ENCODE measurements around the gene FCER1G.
A peak's percentile ranks its signal among the peaks of the same experiment; 100 is the strongest.

Gene FCER1G

DNA sequence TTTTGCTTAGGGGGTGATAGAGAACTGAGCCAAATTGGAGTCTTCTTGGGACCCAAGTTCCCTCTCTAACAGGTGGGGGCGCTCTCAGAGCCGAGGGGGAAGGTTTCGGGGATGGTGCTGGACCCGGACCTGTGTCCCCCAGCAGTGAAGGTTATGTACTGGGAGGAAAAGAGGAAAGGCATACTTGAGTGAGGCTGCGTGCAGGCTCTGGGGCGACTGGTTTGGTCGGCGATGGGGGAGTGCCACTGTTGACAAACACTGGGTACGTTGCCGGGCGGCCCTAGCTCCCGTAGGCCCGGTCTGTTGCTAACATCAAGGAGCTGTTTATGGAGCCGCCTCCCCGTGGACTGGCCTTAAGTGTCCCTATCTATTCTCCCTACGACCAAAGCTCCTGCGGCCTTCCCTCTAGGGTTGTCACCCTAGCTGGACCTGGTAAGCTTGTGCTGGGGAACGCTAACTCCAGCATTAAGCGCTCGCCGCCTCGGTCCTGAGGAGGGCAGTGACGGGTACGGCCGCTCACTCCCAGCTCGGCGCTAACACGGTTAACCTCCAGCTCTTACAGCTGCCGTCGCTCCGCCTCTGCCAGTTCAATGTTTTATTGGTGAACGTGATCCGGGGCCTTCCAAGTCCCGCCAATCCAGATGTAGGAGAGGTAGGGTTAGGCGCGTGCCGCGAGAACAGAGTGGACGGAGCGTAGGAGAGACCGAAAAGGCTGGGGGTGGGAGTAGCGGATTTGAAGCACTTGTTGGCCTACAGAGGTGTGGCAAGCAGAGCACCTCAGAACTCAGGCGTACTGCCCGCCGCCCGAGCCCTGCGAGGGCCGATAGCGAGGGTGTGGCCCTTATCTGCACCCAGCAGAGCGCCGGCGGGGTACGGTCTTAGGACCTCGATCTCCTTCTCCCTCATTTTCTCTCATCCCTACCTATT is 49.1 kb upstream of the FCER1G start, which contains the start of gene PPOX (continued):
- TF ChIP-seq, protein P1, sequence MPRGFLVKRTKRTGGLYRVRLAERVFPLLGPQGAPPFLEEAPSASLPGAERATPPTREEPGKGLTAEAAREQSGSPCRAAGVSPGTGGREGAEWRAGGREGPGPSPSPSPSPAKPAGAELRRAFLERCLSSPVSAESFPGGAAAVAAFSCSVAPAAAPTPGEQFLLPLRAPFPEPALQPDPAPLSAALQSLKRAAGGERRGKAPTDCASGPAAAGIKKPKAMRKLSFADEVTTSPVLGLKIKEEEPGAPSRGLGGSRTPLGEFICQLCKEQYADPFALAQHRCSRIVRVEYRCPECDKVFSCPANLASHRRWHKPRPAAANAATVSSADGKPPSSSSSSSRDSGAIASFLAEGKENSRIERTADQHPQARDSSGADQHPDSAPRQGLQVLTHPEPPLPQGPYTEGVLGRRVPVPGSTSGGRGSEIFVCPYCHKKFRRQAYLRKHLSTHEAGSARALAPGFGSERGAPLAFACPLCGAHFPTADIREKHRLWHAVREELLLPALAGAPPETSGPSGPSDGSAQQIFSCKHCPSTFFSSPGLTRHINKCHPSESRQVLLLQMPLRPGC (tag by site-specific recombination; IDR thresholded peaks at IDR 0.05), result no peak
- no peak for TF ChIP-seq ZNF561 (tag by site-specific recombination; IDR thresholded peaks at IDR 0.05; ENCODE audit: borderline replicate concordance)
- TF ChIP-seq, protein P2, sequence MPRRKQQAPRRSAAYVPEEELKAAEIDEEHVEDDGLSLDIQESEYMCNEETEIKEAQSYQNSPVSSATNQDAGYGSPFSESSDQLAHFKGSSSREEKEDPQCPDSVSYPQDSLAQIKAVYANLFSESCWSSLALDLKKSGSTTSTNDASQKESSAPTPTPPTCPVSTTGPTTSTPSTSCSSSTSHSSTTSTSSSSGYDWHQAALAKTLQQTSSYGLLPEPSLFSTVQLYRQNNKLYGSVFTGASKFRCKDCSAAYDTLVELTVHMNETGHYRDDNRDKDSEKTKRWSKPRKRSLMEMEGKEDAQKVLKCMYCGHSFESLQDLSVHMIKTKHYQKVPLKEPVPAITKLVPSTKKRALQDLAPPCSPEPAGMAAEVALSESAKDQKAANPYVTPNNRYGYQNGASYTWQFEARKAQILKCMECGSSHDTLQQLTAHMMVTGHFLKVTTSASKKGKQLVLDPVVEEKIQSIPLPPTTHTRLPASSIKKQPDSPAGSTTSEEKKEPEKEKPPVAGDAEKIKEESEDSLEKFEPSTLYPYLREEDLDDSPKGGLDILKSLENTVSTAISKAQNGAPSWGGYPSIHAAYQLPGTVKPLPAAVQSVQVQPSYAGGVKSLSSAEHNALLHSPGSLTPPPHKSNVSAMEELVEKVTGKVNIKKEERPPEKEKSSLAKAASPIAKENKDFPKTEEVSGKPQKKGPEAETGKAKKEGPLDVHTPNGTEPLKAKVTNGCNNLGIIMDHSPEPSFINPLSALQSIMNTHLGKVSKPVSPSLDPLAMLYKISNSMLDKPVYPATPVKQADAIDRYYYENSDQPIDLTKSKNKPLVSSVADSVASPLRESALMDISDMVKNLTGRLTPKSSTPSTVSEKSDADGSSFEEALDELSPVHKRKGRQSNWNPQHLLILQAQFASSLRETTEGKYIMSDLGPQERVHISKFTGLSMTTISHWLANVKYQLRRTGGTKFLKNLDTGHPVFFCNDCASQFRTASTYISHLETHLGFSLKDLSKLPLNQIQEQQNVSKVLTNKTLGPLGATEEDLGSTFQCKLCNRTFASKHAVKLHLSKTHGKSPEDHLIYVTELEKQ (tag by site-specific recombination; IDR thresholded peaks at IDR 0.05; ENCODE audit: borderline replicate concordance), result no peak
- TF ChIP-seq TRIM28 (IDR thresholded peaks at IDR 0.05; ENCODE audit: borderline replicate concordance, low read length), result peak; percentile 65; the same call in 1 of the 2 replicates
- no peak for TF ChIP-seq ZNF121 (tag by site-specific recombination; IDR thresholded peaks at IDR 0.05)
- TF ChIP-seq, protein P3, sequence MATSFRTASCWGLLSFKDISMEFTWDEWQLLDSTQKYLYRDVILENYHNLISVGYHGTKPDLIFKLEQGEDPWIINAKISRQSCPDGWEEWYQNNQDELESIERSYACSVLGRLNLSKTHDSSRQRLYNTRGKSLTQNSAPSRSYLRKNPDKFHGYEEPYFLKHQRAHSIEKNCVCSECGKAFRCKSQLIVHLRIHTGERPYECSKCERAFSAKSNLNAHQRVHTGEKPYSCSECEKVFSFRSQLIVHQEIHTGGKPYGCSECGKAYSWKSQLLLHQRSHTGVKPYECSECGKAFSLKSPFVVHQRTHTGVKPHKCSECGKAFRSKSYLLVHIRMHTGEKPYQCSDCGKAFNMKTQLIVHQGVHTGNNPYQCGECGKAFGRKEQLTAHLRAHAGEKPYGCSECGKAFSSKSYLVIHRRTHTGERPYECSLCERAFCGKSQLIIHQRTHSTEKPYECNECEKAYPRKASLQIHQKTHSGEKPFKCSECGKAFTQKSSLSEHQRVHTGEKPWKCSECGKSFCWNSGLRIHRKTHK (tag by site-specific recombination; IDR thresholded peaks at IDR 0.05), result no peak
- TF ChIP-seq ZNF624 (tag by site-specific recombination; IDR thresholded peaks at IDR 0.05), result no peak
- TF ChIP-seq ZNF341 (tag by site-specific recombination; IDR thresholded peaks at IDR 0.05; ENCODE audit: low read depth), result peak; percentile 99
- peak; percentile 60; the same call in 1 of the 2 replicates for TF ChIP-seq ZBTB20 (tag by site-specific recombination; IDR thresholded peaks at IDR 0.05)
- no peak for TF ChIP-seq ZNF670 (tag by site-specific recombination; IDR thresholded peaks at IDR 0.05; ENCODE audit: low read depth)
- TF ChIP-seq ZNF302 (tag by site-specific recombination; IDR thresholded peaks at IDR 0.05; ENCODE audit: low read depth), result no peak
- peak; percentile 74 for TF ChIP-seq SP7 (tag by site-specific recombination; IDR thresholded peaks at IDR 0.05)
- TF ChIP-seq BCL11A (tag by site-specific recombination; IDR thresholded peaks at IDR 0.05; ENCODE audit: low read depth), result no peak; the same call in 1 of the 2 replicates
- no peak for TF ChIP-seq ZNF596 (tag by site-specific recombination; IDR thresholded peaks at IDR 0.05)
- no peak for TF ChIP-seq ZNF473 (tag by site-specific recombination; IDR thresholded peaks at IDR 0.05)
- no peak for TF ChIP-seq ZSCAN16 (tag by site-specific recombination; IDR thresholded peaks at IDR 0.05)
- TF ChIP-seq ZNF571 (tag by site-specific recombination; IDR thresholded peaks at IDR 0.05), result no peak

DNA sequence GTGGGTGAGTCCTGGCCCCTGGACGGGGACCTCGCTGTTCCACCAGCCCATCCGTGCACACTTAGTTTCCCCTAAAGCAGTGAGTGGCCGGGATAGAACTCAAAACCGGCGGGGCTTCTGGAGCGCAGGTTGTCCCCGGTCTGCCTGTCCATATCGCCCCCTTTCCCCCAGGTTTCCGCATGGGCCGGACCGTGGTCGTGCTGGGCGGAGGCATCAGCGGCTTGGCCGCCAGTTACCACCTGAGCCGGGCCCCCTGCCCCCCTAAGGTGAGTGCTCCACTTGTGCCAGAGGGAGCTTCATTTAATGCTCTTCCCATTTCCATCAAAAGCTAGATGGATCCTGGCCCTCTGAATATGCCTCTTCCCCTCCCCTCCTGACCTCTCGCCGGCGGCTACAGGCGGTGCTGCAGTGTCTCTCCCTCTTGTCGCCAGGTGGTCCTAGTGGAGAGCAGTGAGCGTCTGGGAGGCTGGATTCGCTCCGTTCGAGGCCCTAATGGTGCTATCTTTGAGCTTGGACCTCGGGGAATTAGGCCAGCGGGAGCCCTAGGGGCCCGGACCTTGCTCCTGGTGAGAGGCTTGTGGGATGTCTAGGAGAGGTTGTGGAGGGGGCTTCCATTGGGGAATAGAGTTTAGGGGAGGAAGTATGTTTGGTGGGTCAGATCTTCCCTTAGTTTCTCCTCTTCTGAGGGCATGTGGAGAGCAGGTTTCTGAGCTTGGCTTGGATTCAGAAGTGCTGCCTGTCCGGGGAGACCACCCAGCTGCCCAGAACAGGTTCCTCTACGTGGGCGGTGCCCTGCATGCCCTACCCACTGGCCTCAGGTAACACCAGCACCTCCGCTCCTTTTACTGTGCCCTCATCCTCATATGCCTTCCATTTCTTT is 48.2 kb upstream of the FCER1G start:
- peaks cover 3% of the 10 kb centered on the region; the same call in 1 of the 2 replicates for H3K4me1 ChIP-seq (ENCODE audit: control insufficient read depth, insufficient read depth, low read length)
- POLR2A ChIA-PET, result interaction anchor here (0.5 to 4.8 kb wide), 13 partner anchors 10 to 215 kb away, joined by 3 to 53 read pairs (median 4); partner anchors contain the start of genes B4GALT3, DEDD, NDUFS2 and TOMM40L
- CTCF ChIA-PET, result interaction anchor here (1.1 to 3.9 kb wide), 7 partner anchors 10 to 215 kb away, joined by 3 to 23 read pairs (median 12); partner anchors contain the start of genes B4GALT3, NDUFS2 and UFC1
- H3K36me3 ChIP-seq (ENCODE audit: control insufficient read depth in 2 of 2, insufficient read depth in 1 of 2, low read length in 2 of 2), result peaks cover 3 to 73% of the 10 kb centered on the region in 2 experiments; a peak in 1 of 3 replicates
- H3K4me3 ChIP-seq (ENCODE audit: low read depth, low read length), result peak overlapping the region; percentile 58
- H3K9me3 ChIP-seq (ENCODE audit: control insufficient read depth, insufficient read depth, low read depth, low read length), result no peaks in the 10 kb centered on the region
- H3K27ac ChIP-seq (ENCODE audit: extremely low read depth, low read depth, low read length), result peak overlapping the region; percentile 39; the same call in 1 of the 2 replicates
- TF ChIP-seq, protein P4, sequence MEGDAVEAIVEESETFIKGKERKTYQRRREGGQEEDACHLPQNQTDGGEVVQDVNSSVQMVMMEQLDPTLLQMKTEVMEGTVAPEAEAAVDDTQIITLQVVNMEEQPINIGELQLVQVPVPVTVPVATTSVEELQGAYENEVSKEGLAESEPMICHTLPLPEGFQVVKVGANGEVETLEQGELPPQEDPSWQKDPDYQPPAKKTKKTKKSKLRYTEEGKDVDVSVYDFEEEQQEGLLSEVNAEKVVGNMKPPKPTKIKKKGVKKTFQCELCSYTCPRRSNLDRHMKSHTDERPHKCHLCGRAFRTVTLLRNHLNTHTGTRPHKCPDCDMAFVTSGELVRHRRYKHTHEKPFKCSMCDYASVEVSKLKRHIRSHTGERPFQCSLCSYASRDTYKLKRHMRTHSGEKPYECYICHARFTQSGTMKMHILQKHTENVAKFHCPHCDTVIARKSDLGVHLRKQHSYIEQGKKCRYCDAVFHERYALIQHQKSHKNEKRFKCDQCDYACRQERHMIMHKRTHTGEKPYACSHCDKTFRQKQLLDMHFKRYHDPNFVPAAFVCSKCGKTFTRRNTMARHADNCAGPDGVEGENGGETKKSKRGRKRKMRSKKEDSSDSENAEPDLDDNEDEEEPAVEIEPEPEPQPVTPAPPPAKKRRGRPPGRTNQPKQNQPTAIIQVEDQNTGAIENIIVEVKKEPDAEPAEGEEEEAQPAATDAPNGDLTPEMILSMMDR (tag by site-specific recombination; IDR thresholded peaks at IDR 0.05), result no peak
- TF ChIP-seq, protein P3 (tag by site-specific recombination; IDR thresholded peaks at IDR 0.05), result no peak
- 0 out of 2 replicates have a peak, but pooled peaks have one; percentile 15 for TF ChIP-seq GLIS1 (tag by site-specific recombination; IDR thresholded peaks at IDR 0.05)
- no peak for TF ChIP-seq TRIM28 (IDR thresholded peaks at IDR 0.05; ENCODE audit: borderline replicate concordance, low read length)
- no peak for TF ChIP-seq ZNF211 (tag by site-specific recombination; IDR thresholded peaks at IDR 0.05; ENCODE audit: low read depth)
- no peak for TF ChIP-seq ZNF121 (tag by site-specific recombination; IDR thresholded peaks at IDR 0.05)
- no peak for TF ChIP-seq ZNF624 (tag by site-specific recombination; IDR thresholded peaks at IDR 0.05)
- TF ChIP-seq KLF9 (tag by site-specific recombination; IDR thresholded peaks at IDR 0.05; ENCODE audit: low read depth), result no peak
- no peak for TF ChIP-seq ZNF555 (tag by site-specific recombination; conservative IDR thresholded peaks at IDR 0.05)
